ENCODE data around the gene ST6GALNAC2. TPM values are rescaled to one million over a fixed set of nuclear protein-coding genes. Genes with fewer than 3 reads are reported as not detected.
"Not testable (repeated sequence)": the region's sequence is repeated elsewhere in the genome, so short reads cannot be mapped to it uniquely, and the experiment has no call there.

The ST6GALNAC2 gene
- total RNA-seq, 1 donor: 0.63 TPM

DNA sequence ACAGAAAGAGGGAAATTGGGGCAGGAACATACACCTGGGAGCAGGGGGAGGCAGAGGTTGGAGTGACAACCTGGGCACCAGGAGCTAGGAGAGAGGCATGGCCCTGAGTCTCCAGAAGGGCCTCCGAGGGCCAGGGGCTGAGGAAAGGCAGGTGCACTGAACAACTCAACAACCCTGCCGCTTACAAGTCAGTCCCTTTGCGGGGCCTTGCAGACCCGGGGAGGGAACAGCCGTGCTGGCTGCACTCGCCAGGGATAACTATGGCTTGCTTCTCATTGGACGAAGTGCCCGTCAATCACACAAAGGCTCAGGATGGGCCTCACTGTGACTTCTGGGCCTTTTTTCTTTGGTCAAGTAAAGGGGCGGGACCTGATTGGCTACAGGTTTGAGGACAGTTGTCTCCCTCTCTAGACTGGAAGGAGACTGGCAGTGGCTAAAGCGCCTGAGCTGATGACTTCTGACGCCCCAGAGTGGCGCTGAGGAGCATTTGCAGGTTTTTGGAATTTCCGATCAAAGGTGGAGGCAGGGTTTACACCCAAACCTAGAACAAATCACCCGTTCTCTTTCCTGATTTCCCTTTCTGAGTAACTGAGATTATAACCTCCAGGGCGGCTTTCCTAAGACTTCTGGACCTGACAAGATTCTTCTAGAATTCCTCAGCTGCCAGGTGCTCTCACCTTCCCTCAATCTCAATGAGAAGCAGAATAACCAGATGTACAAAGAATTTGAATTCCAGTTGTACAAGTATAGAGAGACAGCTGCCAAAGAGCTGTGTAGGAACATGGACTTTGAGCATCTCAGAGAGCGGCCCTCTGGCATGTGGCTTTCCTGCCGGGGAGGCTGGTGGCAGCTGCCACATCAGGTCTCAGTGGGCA, 27.6 kb upstream of the ST6GALNAC2 start:
- no peak overlapping the region for H3K4me3 ChIP-seq (ENCODE audit: low read depth, low read length)
- DNase-seq (ENCODE audit: low read depth): no peak
- TF ChIP-seq, protein P1, sequence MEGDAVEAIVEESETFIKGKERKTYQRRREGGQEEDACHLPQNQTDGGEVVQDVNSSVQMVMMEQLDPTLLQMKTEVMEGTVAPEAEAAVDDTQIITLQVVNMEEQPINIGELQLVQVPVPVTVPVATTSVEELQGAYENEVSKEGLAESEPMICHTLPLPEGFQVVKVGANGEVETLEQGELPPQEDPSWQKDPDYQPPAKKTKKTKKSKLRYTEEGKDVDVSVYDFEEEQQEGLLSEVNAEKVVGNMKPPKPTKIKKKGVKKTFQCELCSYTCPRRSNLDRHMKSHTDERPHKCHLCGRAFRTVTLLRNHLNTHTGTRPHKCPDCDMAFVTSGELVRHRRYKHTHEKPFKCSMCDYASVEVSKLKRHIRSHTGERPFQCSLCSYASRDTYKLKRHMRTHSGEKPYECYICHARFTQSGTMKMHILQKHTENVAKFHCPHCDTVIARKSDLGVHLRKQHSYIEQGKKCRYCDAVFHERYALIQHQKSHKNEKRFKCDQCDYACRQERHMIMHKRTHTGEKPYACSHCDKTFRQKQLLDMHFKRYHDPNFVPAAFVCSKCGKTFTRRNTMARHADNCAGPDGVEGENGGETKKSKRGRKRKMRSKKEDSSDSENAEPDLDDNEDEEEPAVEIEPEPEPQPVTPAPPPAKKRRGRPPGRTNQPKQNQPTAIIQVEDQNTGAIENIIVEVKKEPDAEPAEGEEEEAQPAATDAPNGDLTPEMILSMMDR (IDR thresholded peaks at IDR 0.05; ENCODE audit: insufficient read depth, low read length): no peak

DNA sequence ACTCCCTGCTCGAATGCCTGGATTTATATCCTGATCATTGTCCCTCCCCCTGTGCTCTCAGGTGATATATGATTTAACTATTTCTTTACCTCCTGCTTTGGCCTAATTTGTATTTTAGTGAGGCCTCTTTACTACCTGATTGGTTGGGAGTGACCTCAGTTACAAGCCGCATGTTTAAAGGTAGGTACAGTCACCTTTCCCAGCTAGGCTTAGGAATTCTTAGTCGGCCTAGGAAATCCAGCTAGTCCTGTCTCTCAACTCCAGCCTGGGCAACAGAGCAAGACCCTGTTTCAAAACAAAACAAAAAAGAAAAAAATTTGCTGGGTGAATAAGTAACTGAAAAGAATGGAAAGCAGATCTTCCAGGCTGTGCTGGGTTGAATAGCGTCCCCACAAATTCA, 26.8 kb upstream of the ST6GALNAC2 start:
- DNase-seq (ENCODE audit: low read depth): no peak
- no peak overlapping the region for H3K4me3 ChIP-seq (ENCODE audit: low read depth, low read length)
- TF ChIP-seq, protein P1 (IDR thresholded peaks at IDR 0.05; ENCODE audit: insufficient read depth, low read length): no peak

DNA sequence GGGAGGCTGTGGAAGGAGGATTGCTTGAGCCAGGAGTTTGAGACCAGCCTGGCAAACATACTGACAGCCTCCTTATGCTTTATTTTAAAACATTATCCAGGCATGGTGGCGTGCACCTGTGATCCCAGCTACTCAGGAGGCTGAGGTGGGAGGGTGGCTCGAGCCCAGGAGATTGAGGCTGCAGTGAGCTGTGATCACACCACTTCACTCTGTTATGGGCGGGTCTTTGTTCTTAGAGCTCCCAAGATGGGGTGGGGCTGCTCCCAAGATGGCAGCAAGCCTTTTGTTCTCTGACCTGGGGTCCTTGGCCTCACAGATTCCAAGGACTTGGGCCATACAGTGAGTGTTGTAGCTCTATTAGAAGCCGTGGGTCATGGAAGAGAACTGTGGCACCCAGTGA, 26.1 kb upstream of the ST6GALNAC2 start:
- no peak for DNase-seq (ENCODE audit: low read depth)
- TF ChIP-seq, protein P1 (IDR thresholded peaks at IDR 0.05; ENCODE audit: insufficient read depth, low read length): no peak
- H3K4me3 ChIP-seq (ENCODE audit: low read depth, low read length): no peak overlapping the region

DNA sequence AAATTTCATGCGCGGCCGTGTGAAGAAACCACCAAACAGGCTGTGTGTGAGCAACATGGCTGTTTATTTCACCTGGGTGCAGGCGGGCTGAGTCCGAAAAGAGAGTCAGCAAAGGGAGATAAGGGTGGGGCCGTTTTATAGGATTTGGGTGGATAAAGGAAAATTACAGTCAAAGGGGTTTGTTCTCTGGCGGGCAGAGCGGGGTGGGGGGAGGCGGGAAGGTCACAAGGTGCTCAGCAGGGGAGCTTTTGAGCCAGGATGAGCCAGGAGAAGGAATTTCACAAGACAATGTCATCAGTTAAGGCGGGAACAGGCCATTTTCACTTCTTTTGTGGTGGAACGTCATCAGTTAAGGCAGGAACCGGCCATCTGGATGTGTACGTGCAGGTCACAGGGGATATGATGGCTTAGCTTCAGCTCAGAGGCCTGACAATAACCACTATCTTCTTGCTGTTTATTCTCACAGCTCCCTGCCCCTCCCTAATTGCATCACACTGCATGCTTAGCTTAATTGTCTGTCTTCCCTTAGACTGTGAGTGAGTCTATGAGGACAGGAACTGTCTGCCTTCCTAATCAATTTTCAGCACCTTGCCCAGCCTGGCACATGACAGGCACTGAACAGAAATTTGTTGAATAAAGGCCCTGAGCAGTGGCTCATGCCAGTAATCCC, 25.6 kb upstream of the ST6GALNAC2 start:
- not testable (repeated sequence) for DNase-seq (ENCODE audit: low read depth); H3K4me3 ChIP-seq (ENCODE audit: low read depth, low read length)

DNA sequence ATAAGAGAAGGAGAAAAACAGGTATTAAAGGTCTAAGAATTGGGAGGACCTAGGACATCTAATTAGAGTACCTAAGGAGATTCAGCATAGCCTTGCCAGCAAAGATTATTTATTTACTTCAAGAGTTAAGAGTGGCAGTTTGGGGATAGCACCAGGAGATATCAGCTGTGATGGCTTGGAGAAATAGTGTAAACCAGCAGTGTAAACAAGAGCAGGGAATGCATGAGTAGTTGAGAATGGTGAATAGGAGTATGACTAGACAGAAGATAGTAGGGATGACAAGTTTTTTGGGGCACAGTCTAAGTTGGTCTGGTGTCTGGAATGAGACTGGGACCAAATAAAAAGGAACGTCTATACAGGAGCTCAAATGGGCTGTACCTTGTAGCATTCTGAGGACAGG, 21.0 kb upstream of the ST6GALNAC2 start:
- DNase-seq (ENCODE audit: low read depth); H3K4me3 ChIP-seq (ENCODE audit: low read depth, low read length): not testable (repeated sequence)

- no peak for DNase-seq (ENCODE audit: low read depth)
- TF ChIP-seq, protein P1 (IDR thresholded peaks at IDR 0.05; ENCODE audit: insufficient read depth, low read length): no peak
- H3K4me3 ChIP-seq (ENCODE audit: low read depth, low read length): no peak overlapping the region
These were observed 15.4 kb upstream of the ST6GALNAC2 start for GRCh38 chr17:76601065-76601464.

- H3K4me3 ChIP-seq (ENCODE audit: low read depth, low read length): no peak overlapping the region
- TF ChIP-seq, protein P1 (IDR thresholded peaks at IDR 0.05; ENCODE audit: insufficient read depth, low read length): no peak
- DNase-seq (ENCODE audit: low read depth): no peak
These were observed 14.2 kb upstream of the ST6GALNAC2 start for GRCh38 chr17:76599694-76600460.

Measured in fibroblast of the aortic adventitia (primary cell).